Activated T-helper 1 cell treated with anti-CD3 and anti-CD28 coated beads, Interleukin-2, amount 50 U/mL, for 16 hours (primary cell): Measurements from ENCODE around the gene LIFR.

ENCODE experiments used
- DNase-seq, 2 donors: peaks; one replicate each; pipeline ENCODE4 v3.0.0-alpha.2; 2020; ENCODE audit warnings: low read depth in 1 of 2, low spot score in 1 of 2

Gene LIFR

DNA sequence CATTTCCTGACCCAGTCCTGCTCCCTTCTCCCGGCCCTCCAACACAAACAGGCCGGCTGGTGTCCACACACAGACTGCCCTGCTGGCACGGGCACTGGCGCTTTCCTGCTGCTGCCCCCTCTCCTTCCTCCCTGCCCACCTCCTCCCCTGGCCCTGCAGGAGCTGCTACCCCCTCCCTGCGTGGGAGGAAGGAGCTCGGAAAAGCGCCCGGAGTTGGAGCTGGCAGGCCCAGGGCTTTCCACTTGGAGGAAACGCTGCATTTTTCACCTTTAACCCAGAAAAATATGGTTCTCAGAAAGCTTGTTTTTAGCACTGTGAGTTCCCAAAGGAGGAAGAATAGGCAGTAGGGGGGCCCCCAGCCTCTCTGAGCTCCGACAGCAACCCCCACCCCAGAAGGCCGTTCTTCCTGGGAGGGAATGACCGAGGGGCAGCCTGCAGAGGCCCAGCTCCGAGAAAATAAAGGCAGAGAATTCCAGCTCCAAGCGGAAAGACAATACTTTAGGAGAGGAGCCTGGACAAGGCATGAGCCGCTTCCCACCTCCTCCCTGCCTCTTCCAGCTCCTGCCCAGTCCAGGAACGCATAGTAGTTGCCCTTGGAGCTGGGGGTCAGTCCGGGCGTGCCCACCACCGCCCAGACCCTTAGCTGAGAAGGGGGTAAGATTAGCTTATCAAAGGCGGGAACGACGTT is 88.9 kb downstream of the LIFR start:
- no peak for DNase-seq

- no peak for DNase-seq
Measured at GRCh38 chr5:38466424-38467189, 89.8 kb downstream of the LIFR start.

DNA sequence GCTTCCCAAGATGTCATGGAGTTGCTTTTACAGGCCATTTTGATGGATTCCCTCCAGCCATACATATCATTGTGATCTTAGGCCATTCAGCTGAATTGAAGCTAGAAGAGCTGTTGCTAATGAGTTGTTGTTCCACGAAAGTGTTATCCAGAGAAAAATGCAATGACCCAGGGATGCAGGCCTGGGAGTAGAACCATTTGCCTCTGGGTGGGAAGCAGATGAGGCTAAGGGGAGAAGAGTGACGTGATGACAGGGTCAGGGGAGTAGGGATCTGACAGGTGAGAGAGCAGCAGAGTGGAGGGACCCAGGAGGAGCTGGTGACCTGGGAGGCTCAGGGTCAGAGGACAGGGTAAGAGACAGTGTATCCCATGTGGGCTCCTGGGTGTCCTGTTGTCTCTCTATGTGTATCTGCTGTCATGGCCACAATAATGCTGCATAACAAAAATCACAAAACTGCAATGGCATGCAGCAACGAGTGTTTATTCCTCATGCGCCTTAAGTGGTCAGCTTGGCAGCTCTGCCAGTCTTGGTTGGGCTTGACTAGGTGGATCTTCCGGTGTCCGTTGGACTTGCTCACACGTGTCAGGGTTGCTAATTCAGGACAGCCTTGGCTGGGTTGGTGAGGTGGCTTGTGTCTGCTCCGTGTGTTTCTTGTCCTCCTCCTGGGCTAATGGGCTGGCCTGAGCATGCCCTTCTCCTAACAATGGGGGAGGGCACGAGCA is 90.6 kb downstream of the LIFR start:
- no peak for DNase-seq

- no peak for DNase-seq
Measured at GRCh38 chr5:38465061-38465460, 91.4 kb downstream of the LIFR start.

DNA sequence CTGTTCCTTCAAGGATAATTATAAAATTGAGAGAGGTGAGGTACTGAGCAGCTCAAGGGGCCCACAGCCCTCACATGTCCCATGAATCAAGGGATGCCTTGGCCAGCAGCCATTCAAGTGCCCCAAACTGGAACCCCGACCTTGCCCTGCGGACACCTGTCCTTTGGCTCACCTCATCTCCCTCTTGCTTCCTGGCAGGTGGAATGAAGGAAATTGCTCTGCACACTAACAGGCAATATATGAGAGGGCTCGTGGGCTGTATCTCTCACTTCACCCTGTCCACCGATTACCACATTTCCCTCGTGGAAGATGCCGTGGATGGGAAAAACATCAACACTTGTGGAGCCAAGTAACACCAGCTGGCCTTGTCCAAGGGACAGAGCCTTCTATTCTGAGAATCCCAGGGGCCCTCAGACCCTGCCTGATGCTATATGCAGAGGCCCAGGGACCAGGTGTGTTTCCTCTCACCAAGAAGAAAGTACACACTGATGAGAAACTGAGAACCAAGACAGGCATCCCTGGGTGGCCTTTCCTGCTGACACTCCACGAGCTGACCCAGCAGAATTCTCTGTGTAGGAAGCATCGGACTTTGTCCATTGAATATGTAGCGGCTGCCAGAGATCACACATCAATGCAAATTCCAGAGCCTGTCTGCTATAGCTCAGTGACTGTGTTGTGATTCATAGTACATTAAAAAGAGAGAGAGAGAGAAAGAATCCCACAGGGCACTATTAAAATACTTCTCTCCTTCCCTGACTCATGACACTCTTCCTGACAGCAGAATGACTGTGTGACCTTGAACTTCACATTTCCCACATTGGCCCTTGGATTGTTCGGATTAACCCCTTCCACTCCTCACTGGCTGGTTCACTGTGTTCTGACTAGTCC is 92.6 kb downstream of the LIFR start:
- no peak for DNase-seq

- DNase-seq = no peak
Measured at GRCh38 chr5:38462976-38463633, 93.3 kb downstream of the LIFR start.

DNA sequence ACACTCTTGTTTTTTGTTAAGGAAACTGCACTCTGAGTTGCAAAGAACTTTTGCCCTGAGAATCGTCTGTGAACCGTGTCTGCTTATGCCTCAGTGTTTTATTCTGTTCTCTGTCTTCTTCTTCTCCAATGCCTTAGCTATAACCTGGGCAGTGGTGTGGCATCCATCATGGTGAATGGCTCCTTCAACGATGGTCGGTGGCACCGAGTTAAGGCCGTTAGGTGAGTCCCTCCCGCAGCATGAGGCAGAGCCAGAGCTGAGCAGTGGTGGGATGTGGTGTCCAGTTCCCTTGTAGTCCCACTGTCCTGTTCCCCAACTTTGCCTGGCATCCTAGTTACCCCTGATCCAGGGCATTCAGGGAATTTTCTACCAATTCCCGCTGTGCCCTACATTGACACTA is 98.3 kb downstream of the LIFR start:
- no peak for DNase-seq

GRCh38 chr5:38456657-38457399 is 99.6 kb downstream of the LIFR start:
- no peak for DNase-seq

GRCh38 chr5:38455796-38456330 is 100.6 kb downstream of the LIFR start:
- DNase-seq = no peak

DNA sequence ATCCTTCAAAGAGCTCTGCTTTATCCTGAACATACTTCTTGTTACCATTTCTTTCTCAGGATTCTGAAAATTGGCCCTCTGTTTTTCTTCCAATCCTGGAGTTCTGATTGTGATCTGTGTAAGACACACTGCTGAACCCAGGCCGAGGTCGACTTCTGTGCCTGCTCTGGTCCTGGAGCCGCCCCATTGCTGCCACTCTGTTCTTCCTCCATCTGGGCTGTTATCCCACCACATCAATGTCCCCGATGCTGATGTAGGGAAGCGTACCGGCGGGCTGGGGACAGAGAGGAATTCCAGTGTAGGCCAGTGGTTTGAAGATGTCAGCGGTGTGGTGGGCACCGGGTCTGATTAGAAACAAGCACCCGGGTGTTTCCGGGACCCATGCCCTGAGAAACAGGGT is 102.5 kb downstream of the LIFR start:
- DNase-seq = no peak

DNA sequence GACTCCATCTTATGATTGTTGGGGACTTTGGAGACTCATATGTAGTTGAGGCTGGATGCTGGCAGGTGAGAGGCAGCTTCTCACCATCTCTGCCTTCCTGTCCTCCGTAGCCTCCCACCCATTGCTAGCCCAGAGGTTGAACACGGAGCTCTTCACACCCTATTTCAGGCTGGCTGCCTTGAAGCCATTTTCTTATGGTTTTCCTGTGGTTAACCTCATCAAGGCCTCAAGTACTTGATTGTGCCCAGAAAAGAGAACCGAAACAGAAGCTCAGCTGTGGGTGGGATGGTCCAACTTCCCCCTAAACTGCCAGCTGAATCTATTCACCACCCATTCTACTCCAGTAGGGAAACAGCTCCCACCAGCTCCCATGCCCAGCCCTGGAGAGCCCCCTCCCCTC is 102.9 kb downstream of the LIFR start:
- DNase-seq = no peak

- DNase-seq = no peak
Measured at GRCh38 chr5:38452201-38452600, 104.2 kb downstream of the LIFR start.

GRCh38 chr5:38451074-38451725 is 105.2 kb downstream of the LIFR start:
- no peak for DNase-seq

DNA sequence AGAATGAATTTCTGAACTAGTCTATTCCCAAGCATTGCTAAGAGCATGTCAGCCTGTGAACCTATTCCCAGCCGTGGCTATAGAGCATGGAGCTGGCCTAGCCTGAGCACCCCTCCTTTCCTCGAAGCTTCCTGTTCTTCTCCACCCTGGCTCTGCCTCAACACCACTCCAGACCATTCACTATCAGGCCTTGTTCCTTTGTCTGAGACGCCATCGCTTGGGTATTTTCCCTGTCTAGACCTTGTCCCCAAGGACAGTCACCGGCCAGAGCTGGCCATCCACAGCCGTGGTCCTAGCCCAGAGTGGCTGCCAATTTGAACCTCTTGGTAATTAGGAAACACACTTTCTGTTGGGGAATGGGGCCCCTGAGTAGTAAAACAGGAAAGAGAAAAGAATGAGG is 105.8 kb downstream of the LIFR start:
- DNase-seq = no peak

GRCh38 chr5:38448568-38449350 is 107.7 kb downstream of the LIFR start:
- DNase-seq = no peak

DNA sequence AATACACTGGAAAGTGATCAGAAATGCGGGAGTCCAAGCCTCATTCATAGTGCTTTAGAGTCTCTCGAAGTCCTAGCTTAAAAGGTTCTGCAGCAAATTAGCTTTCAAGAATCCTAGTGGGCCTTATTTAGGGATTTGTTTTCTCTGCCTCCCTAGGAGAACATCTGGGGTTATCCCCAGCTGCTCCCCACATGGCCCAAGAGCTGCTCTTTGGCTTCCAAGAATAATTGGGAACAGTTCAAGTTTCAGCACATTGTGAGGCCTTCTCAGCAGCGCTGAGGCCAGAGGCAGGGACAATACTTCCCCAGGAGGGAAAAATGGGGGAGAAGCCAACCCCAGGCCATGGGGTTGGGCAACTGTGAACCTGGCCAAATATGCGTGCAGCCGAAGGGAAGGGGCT is 108.7 kb downstream of the LIFR start:
- no peak for DNase-seq

- DNase-seq = no peak
Measured at GRCh38 chr5:38447056-38447455, 109.4 kb downstream of the LIFR start.

DNA sequence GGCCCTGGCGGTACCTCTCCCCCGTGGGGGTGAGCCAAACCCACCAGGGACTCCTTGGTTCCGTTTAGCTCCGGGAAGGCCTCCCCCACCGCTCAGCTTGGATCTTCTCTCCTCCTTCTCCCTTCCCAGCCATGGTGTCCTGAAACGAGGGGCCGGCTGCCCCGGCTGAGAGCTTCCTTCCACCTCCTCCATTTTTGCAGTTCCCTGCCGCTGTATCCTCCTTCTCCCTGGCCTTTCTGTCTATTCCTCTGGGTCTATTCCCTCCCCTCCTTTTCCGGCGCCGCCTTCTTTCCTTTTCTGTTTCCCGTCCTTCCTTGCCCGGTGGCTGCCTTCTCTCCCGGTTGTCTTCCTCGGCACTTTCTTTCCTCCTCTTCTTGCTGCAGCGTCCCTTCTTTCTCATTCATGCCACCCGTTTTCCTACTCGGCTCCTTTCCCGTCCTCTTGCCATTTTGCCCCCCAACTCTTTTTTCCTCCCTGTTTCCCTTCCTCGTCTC is 110.4 kb downstream of the LIFR start:
- DNase-seq = no peak
